Stimulated activated memory B cell treated with anti-CD40 and anti-IgM and Interleukin-4, amounts not matched to agents 10 μg/mL and 1 μg/mL and 100 μg/mL, for 72 hours (primary cell): ENCODE results near the gene CCDC93.
A peak's percentile ranks its signal among the peaks of the same experiment; 100 is the strongest.
"Not testable (repeated sequence)": the region's sequence is repeated elsewhere in the genome, so short reads cannot be mapped to it uniquely, and the experiment has no call there.

Experiments used
- ATAC-seq: fragments of 150-1000 bp; cut with Tn5 transposase; 2 replicates; pipeline ENCODE4 v1.10.0; 2021
- H3K27ac Mint-ChIP-seq: one replicate; pipeline ENCODE4 v1.8.0; 2022; ENCODE audit warnings: mild to moderate bottlenecking, mixed read lengths
- H3K27me3 Mint-ChIP-seq: one replicate; pipeline ENCODE4 v1.8.0; 2022; ENCODE audit warnings: mixed read lengths
- H3K36me3 Mint-ChIP-seq: one replicate; pipeline ENCODE4 v1.8.0; 2022; ENCODE audit warnings: mixed read lengths
- H3K4me1 Mint-ChIP-seq: one replicate; pipeline ENCODE4 v1.8.0; 2022; ENCODE audit warnings: mixed read lengths
- H3K4me3 Mint-ChIP-seq: one replicate; pipeline ENCODE4 v1.8.0; 2022; ENCODE audit warnings: mild to moderate bottlenecking, moderate library complexity, mixed read lengths
- H3K9me3 Mint-ChIP-seq: one replicate; pipeline ENCODE4 v1.8.0; 2022; ENCODE audit warnings: mixed read lengths

CCDC93 gene

GRCh38 chr2:118016911-118017310 lies 3.0 kb upstream of the CCDC93 start:
- H3K4me3 Mint-ChIP-seq, result no peak overlapping the region
- no peak overlapping the region for H3K27ac Mint-ChIP-seq
- H3K4me1 Mint-ChIP-seq, result peaks cover 19% of the 10 kb centered on the region
- H3K36me3 Mint-ChIP-seq, result no peaks in the 10 kb centered on the region
- H3K9me3 Mint-ChIP-seq, result no peaks in the 10 kb centered on the region
- no peak for ATAC-seq
- H3K27me3 Mint-ChIP-seq, result no peaks in the 10 kb centered on the region

- H3K27me3 Mint-ChIP-seq, H3K36me3 Mint-ChIP-seq, ATAC-seq, H3K4me3 Mint-ChIP-seq, H3K9me3 Mint-ChIP-seq, H3K27ac Mint-ChIP-seq: not testable (repeated sequence)
- peaks cover 27% of the 10 kb centered on the region for H3K4me1 Mint-ChIP-seq
These were observed 1.9 kb upstream of the CCDC93 start for GRCh38 chr2:118015761-118016160.

GRCh38 chr2:118014492-118014824 lies 588 bp upstream of the CCDC93 start:
- Mint-ChIP-seq H3K4me1 (peaks cover 35% of the 10 kb centered on the region), H3K27ac (peak overlapping the region; percentile 85), H3K9me3 (no peaks in the 10 kb centered on the region), H3K27me3 (no peaks in the 10 kb centered on the region), H3K36me3 (no peaks in the 10 kb centered on the region), H3K4me3 (peak overlapping the region; percentile 95)
- ATAC-seq, result no peak

- H3K27me3 Mint-ChIP-seq, result no peaks in the 10 kb centered on the region
- peak; percentile 63 for ATAC-seq
- peaks cover 35% of the 10 kb centered on the region for H3K4me1 Mint-ChIP-seq
- peak overlapping the region; percentile 95 for H3K4me3 Mint-ChIP-seq
- H3K27ac Mint-ChIP-seq, result peak overlapping the region; percentile 85
- no peaks in the 10 kb centered on the region for H3K9me3 Mint-ChIP-seq
- peaks cover under 1% of the 10 kb centered on the region for H3K36me3 Mint-ChIP-seq
These were observed 598 bp downstream of the CCDC93 start for GRCh38 chr2:118013221-118013723.

GRCh38 chr2:118012778-118013177 lies 1.1 kb downstream of the CCDC93 start:
- ATAC-seq, result no peak
- H3K9me3 Mint-ChIP-seq, result no peaks in the 10 kb centered on the region
- peak overlapping the region; percentile 95 for H3K4me3 Mint-ChIP-seq
- H3K27ac Mint-ChIP-seq, result peak overlapping the region; percentile 85
- peaks cover 35% of the 10 kb centered on the region for H3K4me1 Mint-ChIP-seq
- H3K27me3 Mint-ChIP-seq, result no peaks in the 10 kb centered on the region
- peaks cover 5% of the 10 kb centered on the region for H3K36me3 Mint-ChIP-seq

GRCh38 chr2:118010473-118010872 lies 3.4 kb downstream of the CCDC93 start:
- ATAC-seq, result no peak
- H3K36me3 Mint-ChIP-seq, result peaks cover 14% of the 10 kb centered on the region
- no peak overlapping the region for H3K4me3 Mint-ChIP-seq
- no peaks in the 10 kb centered on the region for H3K9me3 Mint-ChIP-seq
- H3K27ac Mint-ChIP-seq, result no peak overlapping the region
- H3K27me3 Mint-ChIP-seq, result no peaks in the 10 kb centered on the region
- peaks cover 35% of the 10 kb centered on the region for H3K4me1 Mint-ChIP-seq

- H3K27ac Mint-ChIP-seq, result no peak overlapping the region
- no peaks in the 10 kb centered on the region for H3K9me3 Mint-ChIP-seq
- H3K4me3 Mint-ChIP-seq, result no peak overlapping the region
- H3K27me3 Mint-ChIP-seq, result no peaks in the 10 kb centered on the region
- ATAC-seq, result no peak
- H3K4me1 Mint-ChIP-seq, result peaks cover 24% of the 10 kb centered on the region
- H3K36me3 Mint-ChIP-seq, result peaks cover 14% of the 10 kb centered on the region
These were observed 7.0 kb downstream of the CCDC93 start for GRCh38 chr2:118006861-118007260.

- H3K4me1 Mint-ChIP-seq, result peaks cover 19% of the 10 kb centered on the region
- H3K36me3 Mint-ChIP-seq, result peaks cover 19% of the 10 kb centered on the region
- no peak overlapping the region for H3K4me3 Mint-ChIP-seq
- no peak for ATAC-seq
- peak overlapping the region; percentile 4 for H3K27ac Mint-ChIP-seq
- no peaks in the 10 kb centered on the region for H3K9me3 Mint-ChIP-seq
- H3K27me3 Mint-ChIP-seq, result no peaks in the 10 kb centered on the region
These were observed 7.5 kb downstream of the CCDC93 start for GRCh38 chr2:118006326-118006725.

- peak; percentile 93 for ATAC-seq
- no peak overlapping the region for H3K4me3 Mint-ChIP-seq
- H3K9me3 Mint-ChIP-seq, result no peaks in the 10 kb centered on the region
- H3K36me3 Mint-ChIP-seq, result peaks cover 33% of the 10 kb centered on the region
- H3K4me1 Mint-ChIP-seq, result peaks cover 8% of the 10 kb centered on the region
- H3K27me3 Mint-ChIP-seq, result no peaks in the 10 kb centered on the region
- H3K27ac Mint-ChIP-seq, result peak overlapping the region; percentile 36
These were observed 10.5 kb downstream of the CCDC93 start for GRCh38 chr2:118003396-118003824.

- ATAC-seq, result no peak
- H3K36me3 Mint-ChIP-seq, result peaks cover 46% of the 10 kb centered on the region
These were observed 13.8 kb downstream of the CCDC93 start for GRCh38 chr2:118000041-118000440.

GRCh38 chr2:117997872-117998454 lies 15.9 kb downstream of the CCDC93 start:
- Mint-ChIP-seq H3K27me3 (no peaks in the 10 kb centered on the region), H3K27ac (no peak overlapping the region), H3K4me1 (peaks cover under 1% of the 10 kb centered on the region), H3K9me3 (no peaks in the 10 kb centered on the region), H3K4me3 (no peak overlapping the region), H3K36me3 (peaks cover 62% of the 10 kb centered on the region)
- ATAC-seq, result no peak

More at GRCh38 chr2:118000041-118000440, 13.8 kb downstream of the CCDC93 start:
- no peak overlapping the region for H3K4me3 Mint-ChIP-seq
- no peak overlapping the region for H3K27ac Mint-ChIP-seq
- peaks cover 8% of the 10 kb centered on the region for H3K4me1 Mint-ChIP-seq
- no peaks in the 10 kb centered on the region for H3K27me3 Mint-ChIP-seq
- H3K9me3 Mint-ChIP-seq, result no peaks in the 10 kb centered on the region

GRCh38 chr2:117996525-117996924 lies 17.3 kb downstream of the CCDC93 start:
- Mint-ChIP-seq H3K27ac (no peak overlapping the region), H3K9me3 (no peaks in the 10 kb centered on the region), H3K4me3 (no peak overlapping the region), H3K27me3 (no peaks in the 10 kb centered on the region), H3K36me3 (peaks cover 70% of the 10 kb centered on the region), H3K4me1 (no peaks in the 10 kb centered on the region)
- ATAC-seq, result no peak

- Mint-ChIP-seq H3K36me3 (peaks cover 74% of the 10 kb centered on the region), H3K9me3 (no peaks in the 10 kb centered on the region), H3K27me3 (no peaks in the 10 kb centered on the region), H3K4me3 (no peak overlapping the region), H3K27ac (no peak overlapping the region), H3K4me1 (peaks cover 4% of the 10 kb centered on the region)
- ATAC-seq, result no peak
These were observed 19.1 kb downstream of the CCDC93 start for GRCh38 chr2:117994729-117995128.

GRCh38 chr2:117989854-117990438 lies 23.9 kb downstream of the CCDC93 start:
- Mint-ChIP-seq H3K27ac (no peak overlapping the region), H3K27me3 (no peaks in the 10 kb centered on the region), H3K36me3 (peaks cover 72% of the 10 kb centered on the region), H3K4me1 (peaks cover 4% of the 10 kb centered on the region), H3K9me3 (no peaks in the 10 kb centered on the region), H3K4me3 (no peak overlapping the region)
- ATAC-seq, result no peak

GRCh38 chr2:117987121-117987520 lies 26.7 kb downstream of the CCDC93 start:
- Mint-ChIP-seq H3K9me3 (no peaks in the 10 kb centered on the region), H3K4me3 (no peak overlapping the region), H3K4me1 (peaks cover 11% of the 10 kb centered on the region), H3K27ac (no peak overlapping the region), H3K27me3 (no peaks in the 10 kb centered on the region), H3K36me3 (peaks cover 71% of the 10 kb centered on the region)
- no peak for ATAC-seq

- no peak for ATAC-seq
These were observed 28.8 kb downstream of the CCDC93 start for GRCh38 chr2:117985092-117985491.

More at GRCh38 chr2:117985092-117985491, 28.8 kb downstream of the CCDC93 start:
- no peak overlapping the region for H3K27ac Mint-ChIP-seq
- H3K4me3 Mint-ChIP-seq, result no peak overlapping the region
- H3K4me1 Mint-ChIP-seq, result peaks cover 9% of the 10 kb centered on the region
- no peaks in the 10 kb centered on the region for H3K27me3 Mint-ChIP-seq
- peaks cover 65% of the 10 kb centered on the region for H3K36me3 Mint-ChIP-seq
- no peaks in the 10 kb centered on the region for H3K9me3 Mint-ChIP-seq
